Panc1 (cell line): ENCODE data around the gene MAMLD1. TPM values are rescaled to one million over a fixed set of nuclear protein-coding genes. Genes with fewer than 3 reads are reported as not detected.

ENCODE experiments used
- ATAC-seq: fragments of 200-7000 bp; cut with Tn5 transposase; 2 replicates; pipeline ENCODE4 v1.9.1; 2020; ENCODE audit warnings: mild to moderate bottlenecking, moderate library complexity
- BruUV-seq: library from RNA; stranded (reverse); fragments of 400-500 nt; replicated peaks from 2 replicates; lab custom pipeline; 2021; lab: Mats Ljungman, UMichigan
- CTCF ChIA-PET: fragments of 300-600 bp; sonication (Branson Sonifier 250); formaldehyde crosslinking; loops from one replicate; lab custom pipeline; 2022; ENCODE audit warnings: antibody characterized with exemption; lab: Charles Lee
- POLR2A ChIA-PET: fragments of 300-600 bp; sonication (Branson Sonifier 250); formaldehyde crosslinking; loops from one replicate; lab custom pipeline; 2022; ENCODE audit warnings: antibody characterized with exemption; lab: Charles Lee
- DNase-seq: peaks from one replicate; pipeline ENCODE4 v3.0.0-alpha.2; 2010; ENCODE audit warnings: low read depth, low spot score
- H3K27ac ChIP-seq: 2 replicates; pipeline ENCODE4 v1.5.1; 2011; ENCODE audit warnings: mild to moderate bottlenecking, low read length, inconsistent platforms
- H3K27me3 ChIP-seq: fragments of 200-500 bp; sonication (Bioruptor generic); 2 replicates; pipeline ENCODE4 v1.6.0; 2014; ENCODE audit warnings: low read length, inconsistent platforms; ENCODE audit not compliant: control insufficient read depth, insufficient read depth
- H3K36me3 ChIP-seq: fragments of 200-500 bp; sonication (Bioruptor generic); 2 replicates; pipeline ENCODE4 v1.5.1; 2014; ENCODE audit warnings: inconsistent platforms, mild to moderate bottlenecking, low read length, moderate library complexity; ENCODE audit not compliant: control insufficient read depth, insufficient read depth
- H3K4me1 ChIP-seq: 2 replicates; pipeline ENCODE4 v1.5.1; 2011; ENCODE audit warnings: inconsistent platforms, mild to moderate bottlenecking, low read length, moderate library complexity; ENCODE audit not compliant: control insufficient read depth, insufficient read depth
- H3K4me3 ChIP-seq, 2 experiments: 2 replicates each; pipeline ENCODE4 v1.5.1; 2011 to 2012; ENCODE audit warnings: low read depth in 2 of 2, low read length in 2 of 2, mild to moderate bottlenecking in 2 of 2, inconsistent platforms in 1 of 2, moderate library complexity in 1 of 2
- H3K9me3 ChIP-seq: fragments of 200-500 bp; sonication (Bioruptor generic); 2 replicates; pipeline ENCODE4 v1.5.1; 2014; ENCODE audit warnings: low read depth, mild to moderate bottlenecking, inconsistent platforms, low read length, moderate library complexity; ENCODE audit not compliant: control insufficient read depth, insufficient read depth
- CTCF ChIP-seq: fragments of 450-650 bp; IDR thresholded peaks from 2 replicates; pipeline ENCODE4 v1.5.1; 2017; ENCODE audit warnings: mild to moderate bottlenecking
- POLR2AphosphoS5 ChIP-seq: IDR thresholded peaks from 2 replicates; pipeline ENCODE4 v1.6.1; 2012; ENCODE audit warnings: mild to moderate bottlenecking, low read depth, low read length, moderate library complexity
- REST ChIP-seq, 2 experiments: IDR thresholded peaks; 2 replicates each; pipeline ENCODE4 v1.6.1; 2011 to 2012; ENCODE audit warnings: low read depth in 2 of 2, control low read depth in 1 of 2, low read length in 1 of 2, mild to moderate bottlenecking in 1 of 2, moderate library complexity in 1 of 2; ENCODE audit not compliant: insufficient read depth in 1 of 2
- SIN3A ChIP-seq: IDR thresholded peaks from 2 replicates; pipeline ENCODE4 v1.6.1; 2012; ENCODE audit warnings: low read depth, mild to moderate bottlenecking, low read length, moderate library complexity, borderline replicate concordance; ENCODE audit not compliant: insufficient read depth
- TCF7L2 ChIP-seq: IDR thresholded peaks from 2 replicates; pipeline ENCODE4 v1.6.1; 2011; ENCODE audit warnings: mild to moderate bottlenecking, low read depth, low read length, inconsistent platforms
- in situ Hi-C: cut with HindIII; loops from 2 replicates; pipeline ENCODE4 v1.10.0; 2016; ENCODE audit warnings: low sequenced_read_pairs, low pct_unique_long_range_greater_than_20kb
- intact Hi-C: fragments of 100-400 bp; cut with micrococcal nuclease; formaldehyde crosslinking; loops from one replicate; pipeline ENCODE4 v1.10.0; 2022; ENCODE audit not compliant: unreplicated experiment
- total RNA-seq: library from RNA; stranded (reverse); gene quantifications from one replicate; pipeline ENCODE4 v1.2.1, GENCODE V29; 2021; ENCODE audit not compliant: unreplicated experiment

Gene MAMLD1
- total RNA-seq, 1 experiment from 2014 or later = 2.1 TPM

GRCh38 chrX:150324919-150325318, 38.2 kb upstream of the MAMLD1 start:
- POLR2A ChIA-PET = no interaction called here
- H3K9me3 ChIP-seq = no peaks in the 10 kb centered on the region
- no peak for TF ChIP-seq TCF7L2
- no peak for TF ChIP-seq CTCF
- no peak for TF ChIP-seq SIN3A
- no peak for TF ChIP-seq REST (IDR thresholded peaks at IDR 0.05; ENCODE audit: insufficient read depth in 1 of 2, low read depth in 2 of 2, low read length in 1 of 2)
- TF ChIP-seq POLR2AphosphoS5 = no peak
- no peak overlapping the region for H3K27ac ChIP-seq
- DNase-seq (no peak), ATAC-seq (no peak)
- H3K4me1 ChIP-seq = no peaks in the 10 kb centered on the region
- no peak overlapping the region for H3K4me3 ChIP-seq
- intact Hi-C loops (no loop called here), in situ Hi-C loops (no loop called here)
- BruUV-seq = no TSS peak
- CTCF ChIA-PET = no interaction called here
- no peaks in the 10 kb centered on the region for H3K36me3 ChIP-seq
- no peaks in the 10 kb centered on the region for H3K27me3 ChIP-seq

GRCh38 chrX:150326541-150327247, 36.4 kb upstream of the MAMLD1 start:
- BruUV-seq = no TSS peak
- H3K4me3 ChIP-seq = no peak overlapping the region
- H3K27me3 ChIP-seq = no peaks in the 10 kb centered on the region
- in situ Hi-C loops = no loop called here
- CTCF ChIA-PET = no interaction called here
- H3K9me3 ChIP-seq = no peaks in the 10 kb centered on the region
- ATAC-seq (no peak), DNase-seq (no peak)
- H3K4me1 ChIP-seq = no peaks in the 10 kb centered on the region
- no peak for TF ChIP-seq POLR2AphosphoS5
- TF ChIP-seq CTCF = no peak
- intact Hi-C loops = no loop called here
- no peak overlapping the region for H3K27ac ChIP-seq
- POLR2A ChIA-PET = no interaction called here
- no peaks in the 10 kb centered on the region for H3K36me3 ChIP-seq
